Measurements from ENCODE around the gene HRNR.
"Not testable (repeated sequence)": the region's sequence is repeated elsewhere in the genome, so short reads cannot be mapped to it uniquely, and the experiment has no call there.

HRNR gene

DNA sequence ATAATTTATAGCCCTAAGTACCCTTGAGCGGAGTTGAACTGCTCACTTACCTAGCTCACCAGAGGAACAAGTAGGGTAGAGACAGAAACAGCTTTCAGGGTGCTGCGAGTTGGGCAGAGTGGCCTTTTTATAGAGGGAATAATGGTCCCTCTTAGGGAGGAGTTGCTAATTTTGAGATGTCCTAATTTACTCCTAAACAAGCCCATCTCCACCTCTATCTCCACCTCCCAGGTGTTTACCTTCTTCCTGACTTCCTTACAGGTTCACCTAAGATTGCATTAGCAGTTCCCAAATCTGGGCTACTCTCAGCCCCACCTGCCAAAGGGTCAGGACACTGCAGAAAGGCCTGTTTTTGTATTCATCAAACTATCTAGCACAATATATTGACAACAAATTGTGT is at the start of gene HRNR:
Gene HRNR, minus strand, starts transcription at position 101 of the 400 bp plus-strand sequence. CDS start 940 bp downstream, outside the sequence.
- no peak for DNase-seq

DNA sequence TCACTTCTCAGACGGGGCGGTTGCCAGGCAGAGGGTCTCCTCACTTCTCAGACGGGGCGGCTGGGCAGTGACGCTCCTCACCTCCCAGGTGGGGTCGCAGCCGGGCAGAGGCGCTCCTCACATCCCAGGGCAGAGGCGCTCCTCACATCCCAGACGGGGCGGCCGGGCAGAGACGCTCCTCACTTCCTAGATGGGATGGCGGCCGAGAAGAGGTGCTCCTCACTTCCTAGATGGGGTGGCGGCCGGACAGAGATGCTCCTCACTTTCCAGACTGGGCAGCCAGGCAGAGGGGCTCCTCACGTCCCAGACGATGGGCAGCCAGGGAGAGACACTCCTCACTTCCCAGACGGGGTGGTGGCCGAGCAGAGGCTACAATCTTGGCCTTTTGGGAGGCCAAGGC is 32.4 kb upstream of the HRNR start:
- not testable (repeated sequence) for DNase-seq

DNA sequence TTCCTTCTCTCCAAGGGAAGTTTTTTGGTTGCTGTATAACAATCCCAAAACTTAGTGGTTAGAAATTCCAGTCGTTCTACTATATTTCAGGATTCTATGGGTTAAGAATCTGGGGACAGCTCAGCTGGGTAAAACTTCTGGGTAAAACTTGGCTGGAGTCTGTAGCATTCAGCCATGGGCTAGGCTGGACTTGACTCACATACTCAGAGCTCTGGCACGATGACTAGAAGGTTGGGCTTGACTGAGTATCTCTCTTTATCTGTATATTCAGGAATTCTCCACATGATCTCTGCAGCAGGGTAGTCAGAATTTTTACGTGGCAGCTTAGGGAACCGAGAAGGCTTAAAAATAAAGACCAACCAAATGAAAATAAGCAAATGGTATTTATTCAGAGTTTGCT is 28.2 kb upstream of the HRNR start:
- DNase-seq: no peak

DNA sequence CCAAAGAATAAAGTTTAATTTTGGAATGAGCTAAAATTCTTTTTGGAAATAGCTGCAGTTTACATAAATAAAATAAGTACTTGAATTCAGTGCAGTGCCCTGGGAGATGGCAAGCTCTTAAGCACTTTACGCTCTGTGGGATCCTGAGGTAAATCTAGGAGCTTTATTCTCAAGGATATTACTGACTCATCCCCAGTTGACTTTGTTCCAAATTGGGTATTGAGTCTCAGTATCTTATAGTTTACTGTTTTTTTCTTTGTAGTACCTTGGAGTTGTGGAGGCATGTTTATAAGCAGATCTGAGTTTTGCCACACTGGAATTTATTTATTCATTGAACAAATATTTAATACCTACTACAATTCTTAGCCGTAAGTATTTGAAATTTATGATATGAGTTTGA is 27.4 kb upstream of the HRNR start:
- no peak for DNase-seq

DNA sequence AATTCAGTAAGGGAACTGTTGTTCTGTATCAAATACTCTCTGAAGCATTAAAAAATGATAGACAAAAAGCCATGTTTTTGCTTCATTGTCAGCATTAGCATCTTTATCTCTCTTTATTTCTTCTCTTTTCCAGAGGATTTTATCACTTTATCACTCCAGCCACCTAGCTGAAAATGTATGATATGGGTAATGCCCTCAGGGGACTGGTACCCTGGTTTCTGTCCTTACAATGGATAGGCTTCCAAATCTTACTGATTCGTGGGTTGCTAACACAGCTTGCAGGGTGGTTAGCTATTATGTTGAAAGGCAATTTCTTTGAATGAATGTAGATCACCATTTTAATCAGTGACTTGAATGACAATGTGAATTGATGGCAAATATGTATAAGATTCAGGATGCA is 23.3 kb upstream of the HRNR start:
- DNase-seq: no peak

DNA sequence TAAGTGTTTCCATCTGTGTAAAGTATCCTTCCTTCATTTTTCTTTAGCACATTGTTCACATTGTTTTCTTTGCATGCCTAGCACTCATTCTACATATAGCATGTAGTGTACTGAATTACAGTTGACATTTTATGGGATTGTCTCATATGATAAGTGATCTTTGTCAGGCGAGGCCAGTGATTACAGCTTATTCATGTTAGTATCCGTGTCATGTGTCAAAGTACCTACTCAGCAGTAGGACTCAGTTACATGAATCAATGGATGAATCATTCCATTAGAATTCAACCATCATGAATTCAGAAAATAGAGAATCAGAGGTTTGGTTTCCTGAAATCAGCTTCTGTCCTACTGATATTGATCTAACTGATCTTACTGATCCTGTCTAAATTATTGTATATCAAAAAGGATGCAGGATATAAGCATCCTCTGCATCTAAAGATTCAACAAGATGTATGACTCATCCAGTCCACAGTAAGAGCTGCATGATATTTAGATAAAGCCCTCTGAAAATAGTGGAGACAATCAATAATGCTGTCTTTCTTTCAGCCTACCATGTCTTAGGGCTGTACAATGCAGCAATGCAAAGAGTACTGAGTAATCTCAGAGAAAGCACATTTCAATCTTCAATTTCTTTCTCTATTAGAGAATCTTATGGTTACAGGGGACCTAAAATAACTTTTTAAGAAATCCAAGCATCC is 20.7 kb upstream of the HRNR start:
- DNase-seq: no peak

DNA sequence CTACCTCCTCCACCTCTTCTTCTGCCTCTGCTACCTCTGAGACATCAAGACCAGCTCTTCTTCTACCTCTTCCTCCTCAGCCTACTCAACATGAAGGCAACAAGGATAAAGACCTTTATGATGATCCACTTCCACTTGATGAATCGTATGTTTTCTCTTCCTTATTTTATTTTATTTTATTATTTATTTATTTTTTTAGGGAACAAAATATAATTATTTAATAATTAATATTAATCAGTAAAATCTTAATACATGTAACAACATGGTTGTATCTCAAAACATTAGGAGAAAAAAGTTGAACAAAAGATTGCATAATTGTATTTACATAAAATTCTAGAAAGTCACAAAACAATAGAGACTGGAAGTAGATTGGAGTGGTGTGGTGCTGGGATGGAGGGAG is 13.1 kb upstream of the HRNR start:
- DNase-seq: no peak

DNA sequence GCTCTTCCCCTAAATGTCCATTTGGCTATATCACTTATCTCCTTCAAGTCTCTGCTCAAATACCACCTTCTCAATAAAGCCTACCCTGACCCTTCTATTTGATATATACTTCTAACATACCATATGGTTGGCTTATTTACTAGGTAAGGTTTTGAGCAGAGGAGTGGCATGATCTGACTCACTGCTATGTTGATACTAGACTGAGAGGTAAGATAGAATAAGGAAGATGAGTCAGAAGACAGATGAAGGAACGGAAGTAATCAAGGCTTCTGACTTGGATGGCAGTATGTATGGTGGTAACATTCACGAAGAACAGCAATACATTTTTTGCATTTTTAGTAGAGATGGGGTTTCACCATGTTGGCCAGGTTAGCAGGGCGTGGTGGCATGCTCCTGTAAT is 4.8 kb upstream of the HRNR start:
- DNase-seq: no peak

DNA sequence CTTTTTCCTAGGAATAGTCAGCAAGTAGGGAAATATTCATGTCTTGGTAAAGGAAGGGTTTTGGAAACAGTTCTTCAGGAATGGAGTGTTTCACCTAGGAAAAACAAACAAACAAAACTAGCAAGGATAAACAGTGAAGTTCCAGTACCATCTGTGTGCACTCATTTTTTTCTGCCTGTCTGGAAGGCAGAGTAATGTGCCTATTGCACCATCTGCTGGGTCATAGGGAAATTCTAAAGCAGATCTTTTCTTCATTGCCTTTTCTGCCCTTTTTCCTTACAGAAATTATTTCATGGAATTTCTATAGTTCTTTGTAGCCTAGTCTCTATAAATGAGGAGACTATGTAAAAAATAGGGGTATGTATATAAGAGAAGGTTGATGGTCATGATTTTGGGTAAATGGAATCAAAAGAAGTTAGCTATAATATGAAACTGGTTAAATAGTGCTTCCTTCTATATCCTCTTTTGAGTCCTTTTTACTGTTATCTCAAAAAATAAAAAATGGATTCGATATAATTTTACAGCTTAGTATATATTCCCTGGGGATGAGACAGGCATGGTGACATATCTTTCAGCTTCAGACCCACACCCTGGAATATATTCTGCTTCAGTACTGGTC is 3.4 kb upstream of the HRNR start:
- no peak for DNase-seq

DNA sequence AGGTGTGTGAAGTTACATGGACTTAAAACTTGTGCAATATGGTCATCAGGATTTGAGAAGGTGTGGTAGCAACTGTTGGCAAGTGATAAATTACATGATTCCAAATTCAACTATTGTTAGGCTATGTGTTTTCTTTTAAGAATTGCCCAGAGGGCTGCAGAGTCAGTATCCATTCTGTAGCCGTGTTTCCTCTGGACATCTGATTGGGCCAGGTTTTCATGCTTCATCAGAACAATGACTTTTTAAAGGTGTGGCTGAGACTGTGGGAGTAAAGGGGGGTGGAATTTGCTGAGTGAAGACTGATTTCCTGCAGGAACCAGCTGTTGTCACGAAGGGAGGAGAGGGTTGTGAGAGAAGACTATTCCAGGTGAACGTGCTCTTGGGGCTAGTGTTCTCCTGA is 1.7 kb upstream of the HRNR start:
- no peak for DNase-seq

DNA sequence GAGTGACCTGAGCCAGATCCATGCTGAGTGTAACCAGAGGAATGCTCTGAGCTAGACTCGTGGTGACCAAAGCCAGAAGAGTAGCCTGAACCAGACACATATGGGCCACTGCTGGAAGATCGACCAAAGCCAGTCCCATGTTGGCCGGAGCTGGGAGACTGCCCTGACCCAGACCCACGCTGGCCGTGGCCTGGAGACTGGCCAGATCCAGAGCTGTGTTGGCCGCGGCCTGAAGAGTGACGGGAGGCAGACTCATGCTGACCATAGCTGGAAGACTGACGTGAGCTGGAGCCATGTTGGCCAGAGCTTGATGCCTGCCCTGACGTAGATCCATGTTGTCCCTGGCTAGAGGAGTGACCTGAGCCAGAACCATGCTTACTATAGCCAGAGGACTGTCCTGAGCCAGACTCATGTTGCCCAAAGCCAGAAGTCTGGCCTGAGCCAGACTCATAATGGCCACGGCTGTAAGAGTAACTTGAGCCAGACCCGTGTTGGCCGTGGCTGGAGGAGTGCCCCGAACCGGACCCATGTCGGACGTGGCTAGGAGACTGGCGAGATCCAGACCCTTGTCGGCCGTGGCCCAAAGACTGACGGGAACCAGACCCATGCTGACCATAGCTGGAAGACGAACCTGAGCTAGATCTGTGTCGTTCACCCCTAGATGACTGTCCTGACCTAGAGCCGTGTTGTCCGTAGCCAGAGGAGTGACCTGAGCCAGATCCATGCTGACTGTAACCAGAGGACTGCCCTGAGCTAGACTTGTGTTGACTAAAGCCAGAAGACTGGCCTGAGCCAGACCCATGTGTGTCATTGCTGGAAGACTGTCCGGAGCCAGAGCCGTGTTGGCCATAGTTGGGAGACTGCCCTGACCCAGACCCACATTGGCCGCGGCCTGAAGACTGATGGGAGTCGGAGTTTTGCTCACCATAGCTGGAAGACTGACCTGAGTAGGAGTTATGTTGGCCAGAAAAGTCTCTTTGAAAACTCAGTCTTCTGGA is 3.5 kb downstream of the HRNR start:
- no peak for DNase-seq

DNA sequence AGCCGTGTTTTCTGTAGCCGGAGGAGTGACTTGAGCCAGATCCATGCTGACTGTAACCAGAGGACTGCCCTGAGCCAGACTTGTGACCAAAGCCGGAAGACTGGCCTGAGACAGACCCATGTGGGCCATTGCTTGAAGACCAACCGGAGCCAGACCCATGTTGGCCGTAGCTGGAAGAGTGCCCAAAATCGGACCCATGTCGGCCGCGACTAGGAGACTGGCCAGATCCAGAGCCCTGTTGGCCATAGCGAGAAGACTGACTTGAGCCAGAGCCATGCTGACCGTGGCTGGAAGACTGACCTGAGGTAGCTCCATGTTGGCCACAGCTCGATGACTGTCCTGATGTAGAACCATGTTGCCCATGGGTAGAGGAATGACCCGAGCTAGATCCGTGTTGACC is 4.6 kb downstream of the HRNR start:
- not testable (repeated sequence) for DNase-seq

DNA sequence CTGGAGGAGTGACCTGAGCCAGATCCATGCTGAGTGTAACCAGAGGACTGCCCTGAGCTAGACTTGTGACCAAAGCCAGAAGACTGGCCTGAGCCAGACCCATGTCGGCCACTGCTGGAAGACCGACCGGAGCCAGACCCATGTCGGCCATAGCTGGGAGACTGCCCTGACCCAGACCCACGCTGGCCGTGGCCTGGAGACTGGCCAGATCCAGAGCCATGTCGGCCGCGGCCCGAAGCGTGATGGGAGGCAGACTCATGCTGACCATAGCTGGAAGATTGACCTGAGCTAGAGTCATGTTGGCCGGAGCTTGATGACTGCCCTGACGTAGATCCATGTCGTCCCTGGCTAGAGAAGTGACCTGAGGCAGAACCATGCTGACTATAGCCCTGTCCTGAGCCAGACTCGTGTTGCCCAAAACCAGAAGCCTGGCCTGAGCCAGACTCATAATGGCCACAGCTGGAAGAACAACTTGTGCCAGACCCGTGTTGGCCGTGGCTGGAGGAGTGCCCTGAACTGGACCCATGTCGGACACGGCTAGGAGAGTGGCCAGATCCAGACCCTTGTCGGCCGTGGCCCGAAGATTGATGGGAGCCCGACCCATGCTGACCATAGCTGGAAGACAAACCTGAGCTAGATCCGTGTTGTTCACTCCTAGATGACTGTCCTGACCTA is 5.1 kb downstream of the HRNR start:
- DNase-seq: no peak

DNA sequence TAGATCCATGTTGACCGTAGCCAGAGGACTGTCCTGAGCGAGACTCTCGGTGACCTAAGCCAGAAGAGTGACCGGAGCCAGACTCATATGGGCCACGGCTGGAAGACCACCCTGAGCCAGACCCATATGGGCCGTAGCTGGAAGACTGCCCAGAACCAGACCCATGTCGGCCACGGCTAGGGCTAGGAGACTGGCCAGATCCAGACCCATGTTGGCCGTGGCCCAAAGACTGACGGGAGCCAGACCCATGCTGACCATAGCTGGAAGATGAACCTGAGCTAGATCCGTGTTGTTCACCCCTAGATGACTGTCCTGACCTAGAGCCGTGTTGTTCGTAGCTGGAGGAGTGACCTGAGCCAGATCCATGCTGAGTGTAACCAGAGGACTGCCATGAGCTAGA is 8.4 kb downstream of the HRNR start:
- not testable (repeated sequence) for DNase-seq

DNA sequence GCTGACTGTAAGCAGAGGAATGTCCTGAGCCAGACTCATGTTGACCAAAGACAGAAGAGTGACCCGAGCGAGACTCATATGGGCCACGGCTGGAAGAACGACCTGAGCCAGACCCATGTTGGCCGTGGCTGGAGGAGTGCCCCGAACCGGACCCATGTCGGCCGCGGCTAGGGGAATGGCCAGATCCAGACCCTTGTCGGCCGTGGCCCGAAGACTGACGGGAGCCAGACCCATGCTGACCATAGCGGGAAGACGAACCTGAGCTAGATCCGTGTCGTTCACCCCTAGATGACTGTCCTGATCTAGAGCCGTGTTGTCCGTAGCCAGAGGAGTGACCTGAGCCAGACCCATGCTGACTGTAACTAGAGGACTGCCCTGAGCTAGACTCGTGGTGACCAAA is 9.1 kb downstream of the HRNR start:
- not testable (repeated sequence) for DNase-seq

DNA sequence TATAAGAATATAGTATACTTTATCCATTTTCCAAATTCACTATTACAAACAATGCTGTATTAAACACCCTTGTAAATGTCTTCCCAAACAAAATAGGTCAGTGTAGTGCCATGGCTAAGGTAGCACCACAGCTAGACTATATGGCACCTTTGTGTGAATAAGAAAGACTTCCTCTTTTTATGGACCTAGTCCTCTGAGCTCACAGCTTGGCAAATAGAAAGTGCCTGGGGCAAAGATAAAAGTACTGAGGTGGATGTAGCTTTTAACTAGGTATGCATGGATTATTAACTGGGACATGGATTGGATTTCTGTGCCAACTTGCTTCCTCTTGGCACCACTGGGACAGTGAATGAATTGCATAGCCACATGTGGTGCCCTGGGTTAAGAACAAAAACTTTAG is 25.0 kb downstream of the HRNR start:
- DNase-seq: no peak

DNA sequence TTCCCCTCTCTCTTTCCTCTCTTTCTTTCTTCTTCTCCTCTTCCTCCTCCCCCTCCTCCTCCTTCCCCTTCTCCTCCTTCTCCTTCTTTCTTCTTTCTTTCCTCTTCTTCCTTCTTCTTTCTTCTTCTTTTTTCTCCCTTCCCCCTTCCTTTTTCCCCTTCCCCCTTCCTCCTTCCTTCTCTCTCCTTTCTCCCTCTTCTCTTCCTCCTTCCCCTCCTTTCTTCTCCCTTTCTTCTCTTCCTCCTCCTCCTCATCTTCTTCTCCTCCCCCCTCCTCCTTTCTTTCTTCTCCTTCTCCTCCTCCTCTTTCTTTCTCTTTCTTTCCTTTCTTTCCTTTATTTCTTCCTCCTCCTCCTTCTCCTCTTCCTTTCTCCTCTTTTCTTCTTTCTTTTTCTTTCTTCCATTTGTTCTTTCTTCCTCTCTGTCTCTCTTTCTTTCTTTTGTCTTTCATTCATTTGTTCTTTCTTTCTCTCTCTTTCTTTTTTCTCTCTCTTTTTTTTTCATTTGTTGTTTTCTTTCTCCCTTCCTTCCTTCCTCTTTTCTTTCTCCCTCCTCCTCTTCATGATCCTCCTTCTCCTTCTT is 26.5 kb downstream of the HRNR start:
- DNase-seq: no peak

DNA sequence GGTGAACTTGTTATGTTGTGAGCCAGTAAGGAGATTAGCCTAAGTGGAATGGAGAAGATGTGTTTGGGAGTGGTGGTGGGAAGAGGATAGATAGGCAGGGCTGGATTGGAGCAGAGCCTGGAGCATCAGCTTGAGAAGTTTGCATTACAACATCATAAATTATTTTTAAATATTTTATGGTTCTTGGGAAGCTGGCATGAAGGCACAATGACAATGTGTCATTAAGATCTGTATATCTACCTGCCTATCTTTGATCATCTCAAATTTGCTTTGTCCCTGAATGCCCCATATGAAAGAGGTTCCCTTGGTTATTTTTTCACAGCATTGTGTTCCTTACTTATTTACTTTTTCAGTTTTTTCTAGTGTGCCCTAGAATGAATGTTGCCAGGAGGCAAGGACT is 32.3 kb downstream of the HRNR start:
- DNase-seq: no peak

DNA sequence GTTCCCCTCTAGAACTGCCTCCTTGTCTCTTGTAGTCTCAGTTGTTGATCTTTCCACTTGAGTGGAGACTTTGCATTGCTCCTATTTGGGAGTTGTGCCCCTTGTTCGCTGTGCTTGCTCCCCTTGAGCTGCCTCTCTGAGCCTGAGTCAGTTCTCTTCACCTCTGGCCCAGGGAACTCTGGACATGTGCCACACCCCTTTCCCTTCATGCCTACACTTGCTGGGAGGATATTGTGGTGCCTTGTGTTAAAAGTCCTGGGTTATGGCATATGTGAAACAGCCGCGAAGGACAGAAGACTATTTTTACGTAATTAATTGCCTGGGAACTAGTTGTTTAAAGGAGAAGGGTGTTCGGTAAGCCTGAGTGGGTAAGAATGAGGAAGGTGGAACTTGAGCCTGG is 32.7 kb downstream of the HRNR start:
- DNase-seq: no peak

DNA sequence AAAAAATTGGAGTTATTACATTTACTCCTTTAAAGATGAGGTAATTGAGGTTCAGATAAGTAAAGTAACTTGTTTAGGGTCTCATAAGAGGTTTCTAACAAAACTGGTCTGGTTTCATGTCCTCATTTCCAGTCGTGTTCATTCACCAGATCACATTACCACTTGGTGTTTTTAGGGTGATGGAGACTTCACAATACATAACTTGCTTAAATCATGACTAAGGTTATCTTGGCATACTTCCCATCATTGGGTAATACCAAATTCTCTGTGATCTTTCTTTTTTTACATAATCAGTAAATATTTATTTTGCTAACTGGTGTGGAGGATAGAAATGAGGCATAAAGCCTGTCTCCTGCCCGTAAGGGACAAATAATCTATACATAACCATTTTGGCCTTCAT is 33.4 kb downstream of the HRNR start:
- DNase-seq: no peak

DNA sequence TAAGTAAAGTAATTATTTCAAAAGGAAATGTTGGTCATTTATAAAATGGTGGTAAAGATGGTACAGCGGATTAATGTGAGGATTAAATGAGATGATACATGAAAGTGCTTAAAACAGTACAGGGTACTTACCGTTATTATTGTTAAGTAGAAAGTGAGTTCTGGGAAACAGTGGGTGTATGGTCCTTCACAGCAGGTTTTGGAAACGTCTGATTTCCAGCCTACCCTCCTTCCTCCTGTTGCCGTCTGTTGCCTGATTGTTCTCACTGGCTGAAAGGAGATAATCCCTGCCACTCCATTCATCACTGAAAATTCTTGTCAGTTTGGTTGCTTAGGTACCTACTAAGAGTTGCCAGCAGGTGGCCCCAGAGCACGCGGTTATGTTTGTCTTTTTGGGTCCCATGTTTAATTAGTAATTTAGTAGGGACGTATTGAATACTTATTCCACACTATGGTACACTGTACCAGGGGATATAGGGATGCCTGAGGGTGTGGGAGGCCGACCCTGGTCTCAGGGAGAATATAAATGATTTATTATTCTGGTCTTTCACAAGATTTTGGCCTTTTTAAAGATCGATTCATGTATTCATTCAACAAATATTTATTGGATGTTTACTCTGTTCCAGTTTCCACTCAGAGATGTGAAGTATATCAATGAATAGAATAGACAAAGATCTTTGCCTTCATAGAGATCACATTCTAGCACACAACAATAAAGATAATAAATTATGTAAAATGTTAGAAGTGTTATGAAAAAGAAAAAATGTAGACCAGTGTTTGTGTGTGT is 34.1 kb downstream of the HRNR start:
- DNase-seq: no peak
